ENCODE measurements around the gene SPIN2B. TPM values are rescaled to one million over a fixed set of nuclear protein-coding genes. Genes with fewer than 3 reads are reported as not detected.
A peak's percentile ranks its signal among the peaks of the same experiment; 100 is the strongest.

Gene SPIN2B
- total and polyA plus RNA-seq, 2 of the 8 experiments (the other 6 are each of a cell fraction or from before 2014, with no cell fraction given): 7.4 to 12.8 TPM

- Histone ChIP-seq H2AK5ac (ENCODE audit: low read depth, low read length) (no peak overlapping the region), H3K27me3 (replicated peaks in 1 of 4; ENCODE audit: control insufficient read depth in 3 of 4, extremely low read depth in 1 of 4, insufficient read depth in 3 of 4, low read length in 3 of 4) (no peaks in the 10 kb centered on the region), H4K91ac (replicated peaks; ENCODE audit: insufficient read length, low read length) (no peak overlapping the region), H2BK15ac (ENCODE audit: low read length) (no peak overlapping the region), H3K18ac (ENCODE audit: extremely low read depth, low read length) (no peak overlapping the region), H3K9ac (replicated peaks in 1 of 4; ENCODE audit: extremely low read depth in 1 of 4, low read depth in 3 of 4, low read length in 3 of 4) (no peak overlapping the region), H3K79me2 (ENCODE audit: control insufficient read depth in 1 of 2, insufficient read depth in 2 of 2, low read length in 2 of 2) (no peaks in the 10 kb centered on the region), H3K4me3 (ENCODE audit: extremely low read depth in 1 of 4, insufficient read depth in 2 of 4, low read depth in 3 of 4, low read length in 4 of 4) (no peak overlapping the region), H3K4me1 (replicated peaks in 1 of 4; ENCODE audit: control insufficient read depth in 3 of 4, insufficient read depth in 4 of 4, low read length in 3 of 4) (peaks cover 0 to 5% (median 2%) of the 10 kb centered on the region in 4 experiments; a peak in 2 of 7 replicates), H3K4me2 (ENCODE audit: insufficient read depth in 1 of 2, low read depth in 2 of 2, low read length in 2 of 2) (no peak overlapping the region), H3K14ac (ENCODE audit: insufficient read length) (no peak overlapping the region), H2AFZ (ENCODE audit: low read length) (no peak overlapping the region), H3K9me3 (ENCODE audit: insufficient read depth in 2 of 2, low read depth in 1 of 2, low read length in 1 of 2) (no peaks in the 10 kb centered on the region; a peak in 1 of 4 replicates), H2BK5ac (ENCODE audit: low read depth, low read length) (no peak overlapping the region), H2BK12ac (ENCODE audit: low read depth, low read length) (no peak overlapping the region), H3K36me3 (ENCODE audit: control insufficient read depth in 2 of 4, insufficient read depth in 4 of 4, low read length in 3 of 4) (no peaks in the 10 kb centered on the region), H3K79me1 (ENCODE audit: low read depth, low read length) (no peaks in the 10 kb centered on the region), H4K5ac (ENCODE audit: insufficient read length, low read depth, low read length) (no peak overlapping the region), H2BK120ac (replicated peaks; ENCODE audit: low read depth, low read length) (no peak overlapping the region), H3K4ac (replicated peaks; ENCODE audit: insufficient read length, low read depth, low read length) (no peak overlapping the region), H4K8ac (ENCODE audit: extremely low read depth, insufficient read depth, low read length) (no peak overlapping the region), H4K20me1 (replicated peaks in 1 of 2; ENCODE audit: control insufficient read depth in 1 of 2, insufficient read depth in 2 of 2, low read length in 2 of 2) (no peaks in the 10 kb centered on the region), H3K27ac (ENCODE audit: low read depth, low read length) (no peak overlapping the region), H3K56ac (replicated peaks; ENCODE audit: insufficient read length, low read depth, low read length) (no peak overlapping the region), H3K23ac (ENCODE audit: insufficient read length) (no peak overlapping the region), H3K23me2 (ENCODE audit: low read depth, low read length) (no peaks in the 10 kb centered on the region), H2BK20ac (ENCODE audit: low read length) (no peak overlapping the region)
- FAIRE-seq (no peak), DNase-seq (ENCODE audit: low read depth in 1 of 2, low spot score in 2 of 2) (no peak)
- CTCF ChIA-PET (ENCODE audit: partially characterized antibody): interaction anchor here (0.6 to 1.6 kb wide), 4 partner anchors 148 to 1220 kb away, joined by 3 to 4 read pairs (median 3); no protein-coding TSS in a partner anchor
- WGBS, 2 experiments (ENCODE audit: extremely low coverage in 1 of 2, insufficient coverage in 1 of 2, insufficient read length in 1 of 2, insufficient replicate concordance in 2 of 2, low coverage in 1 of 2, low lambda C conversion rate in 2 of 2, missing lambda C conversion rate in 1 of 2): 80% methylated on average over 1 of the region's 2 CpGs; no CpG with 5 or more reads in 1 of the 2 experiments
- POLR2A ChIA-PET (ENCODE audit: partially characterized antibody): interaction anchor here (0.6 kb wide), 1 partner anchor 171 kb away, joined by 3 read pairs; no protein-coding TSS in a partner anchor
- TF ChIP-seq YY1 (IDR thresholded peaks at IDR 0.05; ENCODE audit: low read depth, low read length) (peak; percentile 81), CTBP2 (IDR thresholded peaks at IDR 0.05; ENCODE audit: borderline replicate concordance, insufficient read depth, insufficient read length, low read length) (no peak)
Observed at GRCh38 chrX:57155171-57155570, 33.8 kb upstream of the SPIN2B start.
